Small intestine (tissue), 16 donors: ENCODE measurements around the gene HOXA7. TPM values are rescaled to one million over a fixed set of nuclear protein-coding genes. Genes with fewer than 3 reads are reported as not detected.
A peak's percentile ranks its signal among the peaks of the same experiment; 100 is the strongest.

Experiments used
- DNase-seq, 2 donors: peaks; one replicate each; pipeline versions ENCODE4 v3.0.0 to v3.0.0-alpha.2; 2013
- FAIRE-seq: peaks from 2 replicates; lab custom pipeline; 2012; peaks lifted over from hg19 to GRCh38; lab: Jason Lieb, UNC
- H3K27ac ChIP-seq, 3 donors: one replicate each; pipeline ENCODE4 v1.5.1; 2013; ENCODE audit warnings: low read length in 2 of 3, mild to moderate bottlenecking in 2 of 3, control low read depth in 1 of 3, inconsistent platforms in 1 of 3, low read depth in 1 of 3, moderate library complexity in 1 of 3
- H3K27me3 ChIP-seq, 3 donors: one replicate each; pipeline ENCODE4 v1.6.1; 2013; ENCODE audit warnings: low read length in 3 of 3, inconsistent platforms in 1 of 3; ENCODE audit not compliant: control insufficient read depth in 3 of 3, insufficient read depth in 3 of 3
- H3K36me3 ChIP-seq, 3 donors: one replicate each; pipeline ENCODE4 v1.6.1; 2013; ENCODE audit warnings: low read length in 3 of 3, inconsistent platforms in 1 of 3, low read depth in 1 of 3, mild to moderate bottlenecking in 1 of 3, moderate library complexity in 1 of 3; ENCODE audit not compliant: control insufficient read depth in 3 of 3, insufficient read depth in 2 of 3
- H3K4me1 ChIP-seq, 3 donors: one replicate each; pipeline ENCODE4 v1.6.1; 2013; ENCODE audit warnings: low read length in 2 of 3, inconsistent platforms in 1 of 3, low read depth in 1 of 3, mild to moderate bottlenecking in 1 of 3, moderate library complexity in 1 of 3; ENCODE audit not compliant: control insufficient read depth in 3 of 3, insufficient read depth in 2 of 3
- H3K4me3 ChIP-seq, 3 donors: one replicate each; pipeline ENCODE4 v1.5.1; 2013; ENCODE audit warnings: low read length in 3 of 3, control low read depth in 1 of 3, inconsistent platforms in 1 of 3, low read depth in 1 of 3, mild to moderate bottlenecking in 1 of 3, moderate library complexity in 1 of 3
- H3K9me3 ChIP-seq, 2 donors: one replicate each; pipeline ENCODE4 v1.6.1; 2013; ENCODE audit warnings: low read depth in 1 of 2, low read length in 1 of 2; ENCODE audit not compliant: control insufficient read depth in 2 of 2, insufficient read depth in 1 of 2
- WGBS, 3 donors: extraction: QIAGEN DNeasy Blood & Tissue Kit; methylation state at CpG; one replicate each; pipeline ENCODE4 v1.1.7; 2013; 5-methylcytosine and 5-hydroxymethylcytosine counted together
- long read RNA-seq, 10 donors: transcript quantifications; one replicate each; lab custom pipeline, GENCODE V29; 2026
- polyA plus RNA-seq, 4 donors: library from polyadenylated mRNA; stranded (reverse) in 3 of 4; unstranded in 1 of 4; fragments of 200-250 nt in 3 of 4; fragments of 120-200 nt in 1 of 4; gene quantifications; one replicate each; pipeline versions ENCODE4 v1.2.1 to v1.2.3, GENCODE V29; 2013
- donor health status: healthy with polysubstance abuse.
- donor health status: control.
- donor health status: control.
- donor health status: Bipolar disorder and iron deficiency.
- donor health status: healthy.

Gene HOXA7
- polyA plus RNA-seq: 10 to 100 TPM in 1 of 4 donors, 1 to 10 TPM in 2, not detected in 1; 1.1 to 16.9 (median 1.9) TPM
- long read RNA-seq, donor 1, partial matches to known transcripts: 0 of 3 reads
- long read RNA-seq, donor 1, other reads (novel, unspliced or antisense): 0 of 3 reads
- long read RNA-seq, donor 2: 0 reads
- long read RNA-seq, donor 3, partial matches to known transcripts: 0 of 2 reads
- long read RNA-seq, donor 3, other reads (novel, unspliced or antisense): 0 of 2 reads
- long read RNA-seq, donor 4: 0 reads
- long read RNA-seq, donor 5, partial matches to known transcripts: 0 of 4 reads
- long read RNA-seq, donor 5, other reads (novel, unspliced or antisense): 0 of 4 reads
- long read RNA-seq, donor 6: 0 reads
- long read RNA-seq, donor 7: 0 reads
- long read RNA-seq, donor 8, partial matches to known transcripts: 0 of 1 reads
- long read RNA-seq, donor 8, other reads (novel, unspliced or antisense): 0 of 1 reads
- long read RNA-seq, donor 9: 0 reads
- long read RNA-seq, donor 10, partial matches to known transcripts: 0 of 3 reads
- long read RNA-seq, donor 10, other reads (novel, unspliced or antisense): 0 of 3 reads

DNA sequence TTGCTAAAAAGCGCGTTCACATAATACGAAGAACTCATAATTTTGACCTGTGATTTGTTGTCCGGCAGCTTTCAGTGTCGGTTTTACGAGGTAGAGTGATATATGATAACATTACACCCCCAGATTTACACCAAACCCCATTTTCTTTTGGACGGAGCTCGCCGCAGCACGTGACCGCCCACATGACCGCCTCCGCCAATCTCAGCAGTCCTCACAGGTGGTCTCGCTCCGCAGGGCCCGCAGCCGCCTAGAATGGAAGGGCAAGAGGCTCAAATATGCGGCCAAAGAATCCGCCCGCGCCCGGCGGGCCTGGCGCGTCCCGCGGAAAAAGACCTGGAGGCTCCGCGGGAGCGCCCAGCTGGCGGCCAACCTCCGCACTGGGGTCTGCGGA lies at the start of gene HOXA7:
TSS of gene HOXA7 (minus strand) at position 168 of the 391 bp plus-strand sequence. CDS start at position 38, 130 bp downstream.
- Histone ChIP-seq H3K4me3 (peak within 1 kb of the TSS; percentile 18 to 55 (median 47)), H3K27ac (peak within 1 kb of the TSS in 2 of 3 donors; percentile 48 to 67), H3K36me3 (no peaks in the 10 kb centered on the region), H3K27me3 (peaks cover 13 to 98% (median 76%) of the 10 kb centered on the region in 3 donors), H3K9me3 (peaks cover 0 to 3% of the 10 kb centered on the region in 2 donors), H3K4me1 (peaks cover 0 to 20% (median 0%) of the 10 kb centered on the region in 3 donors)
- DNase-seq (peak in 1 of 2 donors; percentile 75), FAIRE-seq (no peak)
- 3 to 17% (median 14%) methylated on average over 30 to 33 of the region's 33 CpGs for WGBS, 3 donors

DNA sequence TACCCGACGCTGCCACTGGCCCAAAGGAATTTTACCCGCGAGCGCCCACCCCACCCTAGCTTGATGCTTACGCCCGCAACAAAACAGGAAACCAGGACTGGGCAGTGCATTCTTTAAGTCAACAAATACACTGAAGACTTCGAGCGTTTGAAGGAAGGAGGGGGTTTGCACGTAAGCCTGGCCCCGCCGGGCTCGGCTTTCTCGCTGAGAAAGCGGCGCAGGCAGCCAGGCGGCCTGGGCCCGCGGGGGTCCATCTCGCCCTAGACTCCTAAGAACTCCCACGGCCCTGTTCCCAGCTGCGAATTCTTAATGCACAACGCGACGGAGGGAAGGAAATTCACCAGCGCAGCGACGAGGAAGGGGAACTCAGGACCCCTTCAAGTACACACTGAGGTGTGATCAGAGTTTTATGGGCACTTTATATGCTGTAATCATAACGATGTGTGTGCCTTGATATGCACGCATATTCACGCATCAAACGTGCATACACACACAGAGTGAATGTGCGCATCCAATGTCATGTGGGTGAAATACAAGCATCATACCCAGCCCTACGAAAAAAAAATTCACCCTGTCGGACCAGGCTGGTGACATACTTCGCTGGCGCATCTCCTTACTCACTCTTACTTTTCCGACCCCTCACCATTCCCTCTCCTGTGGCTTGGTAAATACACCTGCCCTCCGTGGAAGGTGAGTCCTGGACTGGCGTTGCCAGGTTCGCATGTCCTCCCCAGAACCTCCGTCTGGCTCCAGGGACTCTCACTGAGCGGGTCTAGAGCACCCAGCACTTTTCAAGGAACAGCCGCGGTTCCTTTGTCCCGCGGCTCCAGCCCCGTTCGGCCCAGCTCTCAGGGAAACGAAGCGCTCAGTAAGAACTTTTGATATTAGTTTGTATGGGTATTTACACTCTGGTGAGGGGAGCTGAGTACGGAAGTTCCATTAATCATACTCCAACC lies 49.1 kb upstream of the HOXA7 start:
- DNase-seq: peak in 1 of 2 donors; percentile 44
- Histone ChIP-seq H3K27me3 (peaks cover 8 to 98% (median 78%) of the 10 kb centered on the region in 3 donors), H3K4me3 (peak overlapping the region in 2 of 3 donors; percentile 3 to 27), H3K9me3 (peaks cover 0 to 3% of the 10 kb centered on the region in 2 donors), H3K36me3 (no peaks in the 10 kb centered on the region), H3K27ac (no peak overlapping the region), H3K4me1 (peaks cover 0 to 21% (median 2%) of the 10 kb centered on the region in 3 donors)
- WGBS, 3 donors: 7 to 10% (median 7%) methylated on average over 52 of the region's 52 CpGs
- FAIRE-seq: no peak

DNA sequence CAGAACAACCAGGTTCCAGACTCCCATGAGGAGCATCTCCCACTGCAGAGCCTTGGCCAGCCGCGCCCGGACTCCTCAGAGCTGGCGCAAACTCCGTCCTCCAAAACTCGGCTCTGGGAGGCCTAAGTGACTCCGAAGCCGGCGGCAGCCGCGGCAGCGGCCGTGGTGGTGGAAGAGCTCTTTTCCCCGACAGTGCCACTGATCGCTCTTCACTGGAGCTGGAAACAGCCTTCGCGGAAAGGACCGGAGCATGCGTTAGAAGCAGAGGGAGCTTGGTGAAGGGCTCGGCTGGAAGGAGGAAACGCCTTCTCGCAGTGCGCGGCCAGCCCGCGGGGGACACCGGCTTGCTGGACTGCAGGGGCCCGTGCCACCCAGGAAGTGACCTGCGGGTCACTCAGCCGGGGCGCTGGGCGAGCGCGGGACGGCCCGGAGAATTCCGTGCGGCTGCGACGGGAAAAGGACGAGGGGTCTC lies 48.4 kb upstream of the HOXA7 start:
- H3K36me3 ChIP-seq: no peaks in the 10 kb centered on the region
- peaks cover 15 to 97% (median 79%) of the 10 kb centered on the region in 3 donors for H3K27me3 ChIP-seq
- H3K9me3 ChIP-seq: peaks cover 0 to 3% of the 10 kb centered on the region in 2 donors
- peaks cover 0 to 17% (median 5%) of the 10 kb centered on the region in 3 donors for H3K4me1 ChIP-seq
- 3 to 8% (median 3%) methylated on average over 35 to 41 of the region's 41 CpGs for WGBS, 3 donors
- peak overlapping the region in 1 of 3 donors; percentile 27 for H3K4me3 ChIP-seq
- H3K27ac ChIP-seq: no peak overlapping the region
- no peak for FAIRE-seq
- peak in 1 of 2 donors; percentile 53 for DNase-seq

DNA sequence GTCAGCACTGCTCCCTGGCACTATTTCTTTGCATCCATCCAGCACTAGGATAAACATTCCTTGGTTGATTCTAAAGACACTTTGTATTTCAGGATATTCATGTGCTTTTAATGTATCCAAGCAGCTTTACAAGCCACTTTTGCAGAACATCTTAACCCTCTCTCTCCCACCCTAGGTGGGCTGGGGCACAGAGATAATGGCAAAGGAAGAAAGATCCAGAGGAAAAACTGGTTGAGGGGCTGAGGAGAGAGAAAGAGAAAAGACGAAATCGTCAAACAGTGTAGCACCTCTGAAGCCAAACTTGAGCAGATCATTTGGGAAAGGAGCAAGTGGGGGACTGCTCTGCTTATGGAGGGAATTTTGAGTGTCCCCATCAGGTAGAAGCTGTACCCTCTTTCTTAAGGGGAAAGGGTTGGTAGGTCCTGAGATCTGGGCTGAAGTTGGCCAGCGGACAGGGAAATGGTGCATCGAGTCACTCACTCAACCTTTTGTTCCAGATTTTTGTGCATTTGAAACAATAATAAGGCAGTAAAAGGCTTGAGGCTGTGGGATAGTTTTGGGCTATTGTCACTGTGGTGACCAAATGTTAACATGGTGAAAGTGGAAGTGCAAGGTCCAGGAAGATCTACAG lies 47.6 kb upstream of the HOXA7 start:
- no peak overlapping the region for H3K27ac ChIP-seq
- DNase-seq: no peak

DNA sequence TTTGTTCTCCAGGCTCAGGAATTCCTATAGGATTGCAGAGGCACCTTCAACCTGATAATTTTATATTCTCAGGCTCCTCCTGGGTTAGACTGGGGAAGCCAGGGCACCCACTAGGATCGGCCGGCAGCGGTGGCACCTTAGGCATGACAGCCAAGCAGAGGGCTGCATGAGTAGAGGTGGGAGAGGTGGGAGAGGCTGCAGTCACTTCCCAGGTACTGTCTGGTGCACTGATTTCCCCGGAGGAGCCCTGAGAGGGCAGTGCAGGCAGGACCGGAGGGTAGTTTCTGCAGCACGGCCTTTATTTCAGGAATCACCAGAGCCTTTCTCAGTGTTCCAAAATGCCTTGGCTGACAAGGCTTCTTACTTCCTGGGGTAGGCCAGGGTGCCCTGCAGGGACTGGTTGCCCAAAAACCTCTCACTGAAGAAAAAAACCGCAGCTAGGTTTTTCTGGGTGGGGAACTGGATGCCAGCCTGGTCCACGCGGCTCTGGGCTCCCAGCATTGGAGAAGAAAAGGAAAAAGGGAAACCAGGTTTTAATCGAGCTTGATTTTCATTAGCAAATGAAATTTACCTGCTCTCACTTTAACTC lies 47.0 kb upstream of the HOXA7 start:
- peaks cover 18 to 93% (median 74%) of the 10 kb centered on the region in 3 donors for H3K27me3 ChIP-seq
- no peaks in the 10 kb centered on the region for H3K36me3 ChIP-seq
- DNase-seq: no peak
- H3K27ac ChIP-seq: no peak overlapping the region
- no peak for FAIRE-seq
- H3K4me3 ChIP-seq: no peak overlapping the region
- peaks cover 0 to 13% (median 5%) of the 10 kb centered on the region in 3 donors for H3K4me1 ChIP-seq
- 11 to 14% (median 11%) methylated on average over 10 of the region's 10 CpGs for WGBS, 3 donors
- H3K9me3 ChIP-seq: peaks cover 0 to 3% of the 10 kb centered on the region in 2 donors

More for the DNA sequence above, 47.6 kb upstream of the HOXA7 start:
- no peak for FAIRE-seq
- WGBS, 3 donors: 13 to 27% (median 16%) methylated on average over 4 of the region's 4 CpGs
- Histone ChIP-seq H3K36me3 (no peaks in the 10 kb centered on the region), H3K4me1 (peaks cover 0 to 13% (median 5%) of the 10 kb centered on the region in 3 donors), H3K27me3 (peaks cover 15 to 93% (median 75%) of the 10 kb centered on the region in 3 donors), H3K4me3 (no peak overlapping the region), H3K9me3 (peaks cover 0 to 3% of the 10 kb centered on the region in 2 donors)

DNA sequence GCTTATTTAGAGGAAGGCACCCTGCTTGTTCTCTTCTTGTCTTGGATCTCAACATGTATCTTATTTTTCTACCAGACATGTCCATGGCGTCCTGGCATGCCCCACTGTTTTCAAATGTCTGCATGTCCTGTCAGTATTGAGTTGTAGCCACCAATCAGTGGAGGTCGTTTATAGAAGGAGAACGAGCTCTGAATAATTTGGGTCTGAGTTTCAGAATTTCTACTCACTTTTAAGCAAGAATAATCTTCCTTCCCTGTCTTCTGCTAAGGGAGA lies 46.3 kb upstream of the HOXA7 start:
- DNase-seq: no peak
- Histone ChIP-seq H3K27ac (no peak overlapping the region), H3K9me3 (peaks cover 0 to 3% of the 10 kb centered on the region in 2 donors), H3K4me1 (peaks cover 0 to 13% (median 5%) of the 10 kb centered on the region in 3 donors), H3K4me3 (no peak overlapping the region), H3K36me3 (no peaks in the 10 kb centered on the region), H3K27me3 (peaks cover 18 to 93% (median 71%) of the 10 kb centered on the region in 3 donors)
- 7 to 11% (median 8%) methylated on average over 3 of the region's 3 CpGs for WGBS, 3 donors
- no peak for FAIRE-seq

DNA sequence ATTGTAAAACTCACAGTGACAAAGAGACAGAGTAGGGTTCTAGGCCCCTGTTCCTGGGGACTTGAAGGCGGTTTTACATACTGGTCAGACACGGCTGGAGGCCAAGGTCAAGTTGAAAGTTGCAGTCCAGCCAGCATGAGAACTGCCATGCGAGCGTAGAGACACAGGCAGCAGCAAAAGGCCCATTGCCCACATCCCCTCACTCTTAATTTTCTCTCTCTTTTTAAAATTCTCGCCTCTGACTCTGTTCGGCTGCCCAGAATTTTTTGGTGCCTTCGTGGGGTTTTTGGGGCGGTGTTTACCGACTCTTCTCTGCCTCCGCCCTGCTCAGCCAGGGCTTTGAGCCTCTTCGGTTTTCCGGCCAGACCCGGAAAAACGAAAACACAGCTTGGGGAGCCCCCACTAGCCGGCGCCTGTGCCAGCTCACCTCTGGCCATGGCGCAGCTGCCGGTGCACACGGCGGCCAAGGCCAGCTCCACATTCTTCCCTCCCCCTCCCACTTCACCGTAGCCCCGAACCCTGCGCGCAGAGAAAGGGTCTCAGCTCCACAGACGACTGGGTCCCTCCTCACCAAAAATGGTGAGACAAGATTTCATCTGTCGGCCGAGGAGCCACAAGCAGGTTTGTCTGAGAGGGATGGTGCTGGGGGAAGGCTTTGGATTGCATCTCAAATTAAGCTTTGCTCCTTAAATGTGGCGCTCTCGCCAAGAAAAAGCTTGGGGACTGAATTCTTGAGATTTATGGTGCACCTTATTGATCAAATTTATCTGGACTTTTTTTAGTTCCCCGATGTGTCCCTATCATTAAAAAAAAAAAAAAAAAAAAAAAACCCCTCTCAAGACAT lies 45.8 kb upstream of the HOXA7 start:
- no peaks in the 10 kb centered on the region for H3K36me3 ChIP-seq
- H3K4me1 ChIP-seq: peaks cover 0 to 13% (median 5%) of the 10 kb centered on the region in 3 donors
- DNase-seq (no peak), FAIRE-seq (no peak)
- WGBS, 3 donors: 14 to 20% (median 17%) methylated on average over 30 of the region's 30 CpGs
- peaks cover 18 to 94% (median 71%) of the 10 kb centered on the region in 3 donors for H3K27me3 ChIP-seq
- peak overlapping the region in 1 of 3 donors; percentile 3 for H3K27ac ChIP-seq
- peaks cover 0 to 3% of the 10 kb centered on the region in 2 donors for H3K9me3 ChIP-seq
- H3K4me3 ChIP-seq: no peak overlapping the region
